NCI-H82 treated with DMSO at 0.1 percent for 48 hours (cell line): ENCODE measurements around the gene ASIC4.

Source experiments
- DNase-seq: peaks from one replicate; lab custom pipeline; 2025; ENCODE audit not compliant: unreplicated experiment; lab: John Stamatoyannopoulos, UW

ASIC4 gene

DNA sequence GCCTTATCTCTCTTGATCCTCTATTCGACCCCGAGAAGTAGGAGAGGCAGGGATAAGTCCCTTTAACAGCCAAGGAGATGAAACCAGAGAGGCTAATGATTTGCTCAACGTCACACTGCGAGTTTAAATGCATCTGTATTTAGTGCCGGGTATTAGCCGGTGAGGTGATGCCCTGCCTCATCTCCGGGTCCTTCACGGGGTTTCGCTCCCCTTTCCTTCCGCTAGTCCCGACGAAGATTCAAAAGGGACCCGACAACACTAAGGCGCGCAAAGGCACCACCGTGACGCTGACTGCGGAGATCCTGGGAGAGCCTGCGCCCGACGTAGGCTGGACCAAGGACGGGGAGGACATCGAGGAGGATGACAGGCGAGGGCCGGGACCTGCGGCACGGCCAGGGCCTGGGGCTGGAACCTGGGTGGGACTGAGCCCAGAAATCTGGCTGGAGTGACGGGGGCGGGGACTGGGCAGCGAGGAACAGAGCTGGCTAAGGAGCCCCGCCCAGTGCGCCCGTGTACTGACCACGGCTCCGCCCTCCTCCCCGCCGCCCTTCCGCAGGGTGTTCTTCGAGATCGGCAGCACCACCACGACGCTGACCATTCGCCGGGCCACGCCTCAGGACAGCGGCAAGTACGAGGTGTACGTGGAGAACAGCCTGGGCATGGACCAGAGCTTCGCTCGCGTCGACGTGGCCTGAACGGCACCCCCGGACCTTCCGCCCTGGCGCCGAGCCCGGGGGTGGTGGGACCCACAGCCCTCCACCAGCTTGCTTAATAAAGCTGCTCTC is 16.6 kb upstream of the ASIC4 start:
- peak; percentile 65 for DNase-seq

DNA sequence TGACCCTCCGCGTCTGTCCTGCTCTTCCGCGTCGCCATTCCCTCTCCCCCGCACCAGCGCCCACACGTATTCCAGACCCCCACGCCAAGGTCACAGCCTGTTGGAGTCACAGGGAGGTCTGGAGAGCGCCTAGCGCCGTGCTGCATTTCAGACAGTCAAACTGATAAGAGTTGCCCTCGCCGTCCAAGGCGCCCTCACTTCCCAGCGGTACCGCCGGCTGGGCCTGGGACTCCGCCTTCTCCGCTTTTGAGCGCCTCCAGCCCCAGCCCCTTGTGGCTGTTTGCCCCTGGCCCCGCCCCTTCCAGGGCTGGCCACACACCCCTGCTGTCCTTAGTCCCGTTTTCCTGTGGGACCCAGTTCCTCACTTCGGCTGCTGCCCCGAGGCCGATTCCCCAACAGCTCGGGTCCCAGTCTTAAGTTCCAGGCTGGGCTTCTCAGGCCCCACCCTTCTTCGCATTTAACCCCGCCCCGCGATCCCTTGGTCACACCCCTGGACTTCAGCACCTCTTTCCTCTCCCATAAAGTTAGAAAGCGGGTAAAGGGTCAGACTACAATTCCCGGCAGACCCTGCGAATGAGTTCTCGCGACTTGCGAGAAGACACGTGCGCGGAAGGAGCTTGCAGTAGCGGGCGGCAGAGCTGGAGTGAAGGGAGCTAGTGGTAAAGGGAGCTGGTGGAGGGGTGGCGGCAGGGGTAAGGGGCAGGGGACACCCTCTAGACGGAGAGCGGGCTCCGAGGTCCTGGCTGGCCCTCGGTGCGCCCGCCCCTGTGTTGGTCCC is 15.8 kb upstream of the ASIC4 start, which contains the start of gene GMPPA:
TSS of gene GMPPA (plus strand) at position 612 of the 778 bp plus-strand sequence. CDS start 1,085 bp downstream, outside the sequence.
- peak; percentile 99 for DNase-seq

DNA sequence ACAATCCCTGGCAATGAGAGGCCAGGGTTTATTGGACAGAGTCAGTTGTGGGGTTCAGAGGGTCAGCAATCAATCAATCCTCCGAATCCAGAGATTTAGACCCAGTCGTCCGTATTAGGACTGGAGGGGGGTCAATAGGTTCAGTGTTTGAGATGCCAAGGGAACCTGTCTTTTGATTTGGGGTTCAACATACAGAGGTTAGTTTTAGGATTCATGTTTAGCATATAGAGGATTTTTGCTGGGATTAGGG is 15.3 kb upstream of the ASIC4 start:
- DNase-seq, result no peak

DNA sequence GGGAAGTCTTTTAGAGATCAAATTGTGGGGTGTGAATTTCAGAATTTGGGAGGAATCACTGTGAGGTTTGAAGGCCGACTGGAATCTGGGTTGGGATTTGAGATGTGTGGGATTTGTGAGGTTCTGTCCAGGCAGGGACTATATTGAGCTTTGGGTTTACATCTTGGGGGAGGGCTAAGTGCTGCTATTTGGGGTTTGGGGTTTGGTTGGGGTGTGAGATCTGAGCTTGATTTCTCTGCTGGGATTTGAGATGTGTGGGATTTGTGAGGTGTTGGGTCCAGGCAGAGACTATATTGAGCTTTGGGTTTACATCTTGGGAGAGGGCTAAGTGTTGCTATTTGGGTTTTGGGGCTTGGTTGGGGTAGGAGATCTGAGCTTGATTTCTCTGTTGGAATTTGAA is 14.7 kb upstream of the ASIC4 start:
- no peak for DNase-seq

DNA sequence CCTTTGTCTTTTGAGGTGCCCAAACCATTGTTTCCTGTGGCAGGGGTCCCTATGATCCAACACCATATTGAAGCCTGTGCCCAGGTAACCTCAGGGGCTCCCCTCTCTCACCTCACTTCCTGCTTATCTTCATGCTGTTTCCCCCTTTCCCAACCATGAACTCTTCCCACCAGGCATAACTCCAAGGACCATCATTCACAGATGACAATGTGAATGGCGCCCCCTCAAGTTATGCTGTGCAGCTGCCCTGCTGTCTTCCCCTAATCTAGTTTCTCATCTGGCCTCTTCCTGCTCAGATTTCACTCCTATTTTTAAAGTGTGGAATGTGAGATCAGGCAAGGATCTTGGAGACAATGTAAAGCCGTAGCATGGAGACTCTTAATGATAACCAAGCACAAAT is 14.1 kb upstream of the ASIC4 start:
- DNase-seq, result peak; percentile 65

DNA sequence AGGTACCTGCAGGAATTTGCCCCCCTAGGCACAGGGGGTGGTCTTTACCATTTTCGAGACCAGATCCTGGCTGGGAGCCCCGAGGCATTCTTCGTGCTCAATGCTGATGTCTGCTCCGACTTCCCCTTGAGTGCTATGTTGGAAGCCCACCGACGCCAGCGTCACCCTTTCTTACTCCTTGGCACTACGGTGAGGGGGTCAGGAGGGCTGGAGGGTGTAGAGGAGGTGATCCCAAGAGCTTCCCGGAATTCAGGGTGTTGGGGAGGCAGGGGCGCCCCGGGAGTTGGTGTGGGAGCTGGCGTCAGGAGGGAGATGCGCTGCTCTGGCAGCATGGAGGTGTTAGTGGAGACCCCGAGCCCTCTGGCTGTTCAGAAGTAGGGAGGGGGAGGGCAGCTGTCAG is 12.4 kb upstream of the ASIC4 start:
- no peak for DNase-seq

DNA sequence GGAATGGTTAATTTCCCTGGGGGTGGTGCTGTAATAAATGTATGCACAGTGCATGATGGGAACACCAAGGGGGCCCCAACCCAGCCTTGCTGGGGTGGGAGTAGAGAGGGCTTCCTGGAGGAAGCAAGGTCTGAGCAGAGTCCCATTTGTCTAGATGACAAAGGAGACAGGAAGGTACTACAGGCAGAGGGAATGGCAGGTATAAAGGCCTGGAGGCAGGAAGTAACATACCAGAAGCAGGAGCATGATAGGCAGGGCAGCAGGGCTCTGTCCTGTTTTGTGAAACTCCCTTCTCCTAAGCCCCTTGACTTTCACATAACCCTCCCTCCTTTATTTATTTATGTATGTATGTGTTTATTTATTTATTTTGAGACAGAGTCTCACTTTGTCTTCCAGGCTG is 11.7 kb upstream of the ASIC4 start:
- DNase-seq, result no peak

DNA sequence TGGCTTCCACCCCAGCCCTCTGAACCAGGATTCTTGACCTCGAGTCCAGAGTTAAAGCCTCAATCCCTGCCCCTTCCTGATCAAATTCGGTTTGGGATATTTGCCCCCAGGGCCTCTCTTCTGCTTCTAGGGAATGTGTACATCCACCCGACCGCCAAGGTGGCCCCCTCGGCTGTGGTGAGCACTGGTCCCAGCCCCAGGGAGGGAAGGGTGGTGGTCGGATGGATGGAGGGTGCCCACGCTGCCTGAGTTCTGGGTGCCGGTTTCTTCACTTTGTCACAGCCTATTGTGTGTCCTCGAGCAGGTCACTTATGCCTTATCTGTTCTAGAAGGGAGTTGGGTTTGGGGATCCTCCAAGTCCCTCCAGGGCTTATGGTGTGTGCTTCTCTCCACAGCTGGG is 8.7 kb upstream of the ASIC4 start:
- no peak for DNase-seq

DNA sequence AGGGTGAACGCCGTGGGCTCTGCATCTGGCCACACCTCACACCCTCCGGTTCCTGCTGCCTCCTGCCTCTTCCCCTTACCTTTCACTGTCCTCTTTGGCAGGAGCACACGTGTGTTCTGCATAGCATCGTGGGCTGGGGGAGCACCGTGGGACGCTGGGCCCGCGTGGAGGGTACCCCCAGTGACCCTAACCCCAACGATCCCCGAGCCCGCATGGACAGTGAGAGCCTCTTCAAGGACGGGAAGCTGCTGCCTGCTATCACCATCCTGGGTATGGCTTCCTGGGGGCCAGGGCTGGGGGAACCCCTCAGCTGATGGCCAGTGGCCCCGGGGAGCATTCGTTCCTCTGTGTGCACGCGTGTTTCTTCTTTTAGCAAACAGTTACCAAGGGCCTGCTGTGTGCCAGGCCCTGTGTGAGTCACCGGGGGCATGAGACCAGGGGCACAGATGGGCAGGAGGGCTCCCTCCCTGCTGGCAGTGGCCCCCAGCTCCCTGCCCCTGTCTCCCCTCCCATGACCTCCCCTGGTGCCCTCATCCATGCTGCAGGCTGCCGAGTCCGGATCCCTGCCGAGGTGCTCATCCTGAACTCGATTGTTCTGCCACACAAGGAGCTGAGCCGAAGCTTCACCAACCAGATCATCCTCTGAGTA is 8.0 kb upstream of the ASIC4 start:
- DNase-seq, result no peak

DNA sequence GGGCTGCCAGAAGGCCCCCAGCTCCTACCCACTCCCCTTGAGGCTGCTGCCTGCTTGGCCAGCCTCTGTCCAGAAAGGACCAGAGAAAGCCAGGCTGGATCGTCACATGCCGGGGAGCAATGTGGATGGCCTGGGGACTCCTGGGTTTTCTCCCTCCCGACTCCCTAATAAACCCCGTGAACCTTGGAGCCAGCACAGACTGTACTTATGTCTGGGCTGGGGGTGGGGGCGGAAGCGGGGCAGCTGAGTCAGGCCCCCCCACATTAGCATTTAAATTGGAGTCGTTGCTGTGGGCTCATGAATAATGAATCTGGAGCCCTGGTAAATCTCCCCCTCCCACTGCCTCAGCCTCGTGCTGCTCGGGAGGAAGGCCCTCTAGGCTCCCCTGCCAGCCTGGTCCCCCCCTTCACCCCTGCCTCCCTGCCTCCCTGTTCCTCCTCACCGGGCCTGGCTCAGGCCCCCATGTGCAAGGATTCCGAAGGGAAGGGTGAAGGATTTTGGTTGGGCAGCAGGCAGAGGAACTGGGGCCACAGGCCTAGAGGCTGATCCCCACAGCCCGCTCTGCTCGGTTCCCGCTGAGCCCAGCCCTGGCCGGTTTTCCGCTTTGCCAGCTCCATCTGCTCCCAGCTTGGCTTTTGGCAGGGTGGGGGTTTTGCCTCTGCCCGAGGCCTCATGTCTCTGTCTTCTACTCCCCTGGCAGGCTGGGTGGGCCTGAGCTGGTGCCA is 7.3 kb upstream of the ASIC4 start:
- DNase-seq, result peak; percentile 40

DNA sequence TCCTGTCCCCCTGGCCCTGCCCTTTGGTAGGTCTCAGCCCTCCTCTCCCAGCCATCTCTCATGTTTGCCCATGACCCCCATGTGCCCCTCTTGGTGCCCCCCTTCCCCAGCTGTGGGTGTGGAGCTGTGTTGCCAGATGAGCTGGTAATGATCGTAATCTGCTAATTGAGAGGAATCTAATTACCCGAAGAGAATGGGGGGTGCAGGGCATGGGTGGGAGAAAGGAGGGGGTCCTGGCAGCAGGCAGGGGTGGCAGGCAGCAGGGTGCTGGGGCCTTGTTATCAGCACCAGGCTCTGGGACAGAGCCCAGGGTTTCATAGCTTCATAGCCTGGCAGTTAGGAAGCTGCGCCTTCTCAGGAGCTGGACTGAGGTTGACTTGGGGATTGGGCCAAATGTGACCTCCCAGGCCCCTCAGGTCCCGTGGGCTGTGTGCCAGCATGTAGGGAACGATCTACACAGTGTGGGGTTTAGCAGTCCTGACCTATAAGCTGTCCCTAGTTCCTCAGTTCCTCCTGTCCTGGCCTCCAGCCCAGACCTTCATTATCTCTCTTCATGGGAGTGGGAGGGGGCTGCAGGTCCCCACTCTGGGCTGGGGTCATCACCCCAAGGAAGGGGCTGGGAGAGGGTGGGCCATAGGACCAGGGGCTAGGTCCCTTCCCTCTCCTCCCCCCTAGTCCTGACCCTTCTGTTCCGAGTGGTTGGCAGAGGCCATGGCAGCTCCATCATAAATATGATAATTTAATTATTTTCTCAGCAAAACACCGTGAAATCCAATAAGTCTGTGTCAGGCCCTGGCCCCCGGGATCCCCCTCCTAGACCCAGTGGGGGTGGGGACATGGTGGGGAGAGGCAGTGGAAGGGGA is 6.5 kb upstream of the ASIC4 start:
- peak; percentile 79 for DNase-seq

DNA sequence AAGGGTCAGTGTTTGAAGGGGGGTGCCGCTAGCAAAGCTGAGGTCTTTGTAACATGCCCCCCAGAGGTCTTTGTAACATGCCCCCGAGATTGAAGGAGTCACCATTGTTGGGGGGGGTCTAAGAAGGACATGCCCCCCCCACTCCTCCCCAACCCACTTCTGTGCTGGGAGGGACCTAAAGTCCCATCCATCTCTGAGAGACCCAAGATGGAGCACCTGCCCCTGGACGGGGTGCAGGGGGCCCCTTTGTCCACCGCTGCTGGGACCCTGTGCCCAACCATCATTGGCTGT is 5.9 kb upstream of the ASIC4 start:
- DNase-seq, result no peak

DNA sequence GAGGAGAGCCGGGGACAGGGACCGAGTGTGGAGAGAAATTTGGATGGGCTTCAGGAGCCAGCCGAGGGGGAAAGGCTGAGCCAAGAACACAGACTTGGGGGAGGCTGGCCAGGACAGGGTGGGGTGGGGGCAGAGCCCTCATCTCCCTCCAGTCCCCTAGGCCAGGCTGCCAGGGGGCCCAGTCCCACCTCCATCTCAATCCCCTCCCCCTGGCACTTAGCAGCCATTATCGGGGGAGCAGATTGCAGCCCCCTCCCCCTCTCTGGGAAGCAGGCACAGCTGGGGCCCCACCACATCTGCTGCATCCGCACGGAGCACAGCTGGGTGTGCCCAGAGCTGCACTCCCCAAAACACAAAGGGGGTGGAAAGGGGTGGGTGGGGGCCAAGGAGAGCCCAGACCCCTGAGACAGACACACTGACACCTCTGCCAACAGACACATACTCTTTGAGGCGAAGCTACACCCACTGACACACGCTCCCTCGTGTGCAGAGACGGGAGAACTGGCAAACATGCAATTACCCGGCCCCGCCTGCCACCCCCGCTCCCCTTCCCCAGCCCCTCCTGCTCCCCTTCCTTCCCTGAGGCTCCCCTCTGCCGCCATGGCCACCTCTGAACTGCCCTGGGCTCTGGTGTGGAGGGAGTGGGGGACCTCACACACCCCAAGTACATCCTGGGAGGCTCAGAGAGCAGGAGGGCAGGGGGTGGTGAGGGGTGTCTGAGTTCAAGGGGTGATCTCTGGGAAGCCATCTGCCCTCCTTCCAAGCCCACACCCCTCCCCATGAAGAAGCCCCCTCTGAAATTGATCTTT is 5.1 kb upstream of the ASIC4 start:
- peak; percentile 36 for DNase-seq

DNA sequence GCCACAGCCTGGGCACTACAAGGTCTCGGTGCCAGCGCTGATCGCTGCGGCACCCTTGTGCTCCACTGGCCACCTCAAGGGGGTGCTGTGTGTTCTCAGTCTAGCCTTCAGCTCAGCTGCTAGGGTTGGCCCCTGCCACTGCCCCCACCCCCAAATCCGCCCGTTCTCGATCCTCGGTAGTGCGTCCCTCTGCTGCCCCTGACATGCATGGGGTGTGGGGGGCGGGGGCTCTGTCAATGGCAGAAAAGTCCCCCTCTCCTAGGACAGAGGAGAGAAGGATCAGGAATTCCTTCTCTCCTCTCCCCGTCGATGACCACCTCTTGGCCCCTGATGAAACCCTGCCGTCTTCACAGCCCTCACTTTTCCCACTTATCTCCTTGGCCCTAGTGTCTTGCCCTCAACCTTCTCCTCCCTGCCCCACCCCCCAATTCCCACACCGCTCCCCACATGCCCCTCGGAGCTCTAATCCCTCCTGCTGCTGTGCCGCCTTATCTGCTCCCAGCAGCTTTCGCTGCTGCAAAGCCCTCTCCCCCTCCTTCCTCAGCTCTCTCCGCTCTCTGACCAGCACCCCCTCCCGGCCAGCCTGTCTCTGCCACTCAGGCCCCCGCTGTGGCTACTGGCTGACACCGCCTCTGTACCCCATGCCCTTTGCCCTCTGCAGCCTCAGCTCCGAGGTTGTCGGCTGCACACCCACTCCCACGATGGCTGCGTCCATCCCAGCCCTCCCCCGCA is 4.3 kb upstream of the ASIC4 start:
- DNase-seq, result peak; percentile 90

DNA sequence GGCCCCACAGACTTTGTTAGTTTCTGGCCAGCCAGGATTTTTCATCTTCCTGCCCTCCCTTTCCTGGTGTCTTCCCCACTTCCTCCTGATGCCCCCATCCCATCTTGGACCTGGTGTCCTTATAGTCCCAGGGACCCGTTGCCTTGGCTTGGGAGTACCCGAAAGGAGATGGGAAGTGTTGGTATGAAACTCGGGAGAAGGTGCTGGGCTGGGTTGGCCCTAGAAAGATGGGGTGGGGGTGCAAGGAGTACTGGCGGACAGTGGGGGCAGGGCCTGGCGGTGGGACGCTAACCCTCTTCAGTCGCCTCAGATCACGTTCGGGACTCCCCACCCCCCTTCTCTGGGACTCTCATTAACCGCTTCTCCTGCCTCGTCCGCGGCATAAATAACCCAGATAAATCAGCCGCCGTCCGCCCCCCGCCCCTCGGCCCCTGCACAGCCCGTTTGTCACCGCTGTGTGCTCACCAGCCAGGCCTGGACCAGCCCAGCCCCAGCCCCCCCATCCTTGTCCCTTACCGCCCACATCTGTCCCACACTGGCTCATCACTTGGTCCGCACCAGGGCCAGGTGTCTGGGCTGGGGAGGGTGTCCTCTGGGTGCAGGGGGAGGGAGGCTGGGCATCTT is 3.7 kb upstream of the ASIC4 start:
- peak; percentile 45 for DNase-seq

DNA sequence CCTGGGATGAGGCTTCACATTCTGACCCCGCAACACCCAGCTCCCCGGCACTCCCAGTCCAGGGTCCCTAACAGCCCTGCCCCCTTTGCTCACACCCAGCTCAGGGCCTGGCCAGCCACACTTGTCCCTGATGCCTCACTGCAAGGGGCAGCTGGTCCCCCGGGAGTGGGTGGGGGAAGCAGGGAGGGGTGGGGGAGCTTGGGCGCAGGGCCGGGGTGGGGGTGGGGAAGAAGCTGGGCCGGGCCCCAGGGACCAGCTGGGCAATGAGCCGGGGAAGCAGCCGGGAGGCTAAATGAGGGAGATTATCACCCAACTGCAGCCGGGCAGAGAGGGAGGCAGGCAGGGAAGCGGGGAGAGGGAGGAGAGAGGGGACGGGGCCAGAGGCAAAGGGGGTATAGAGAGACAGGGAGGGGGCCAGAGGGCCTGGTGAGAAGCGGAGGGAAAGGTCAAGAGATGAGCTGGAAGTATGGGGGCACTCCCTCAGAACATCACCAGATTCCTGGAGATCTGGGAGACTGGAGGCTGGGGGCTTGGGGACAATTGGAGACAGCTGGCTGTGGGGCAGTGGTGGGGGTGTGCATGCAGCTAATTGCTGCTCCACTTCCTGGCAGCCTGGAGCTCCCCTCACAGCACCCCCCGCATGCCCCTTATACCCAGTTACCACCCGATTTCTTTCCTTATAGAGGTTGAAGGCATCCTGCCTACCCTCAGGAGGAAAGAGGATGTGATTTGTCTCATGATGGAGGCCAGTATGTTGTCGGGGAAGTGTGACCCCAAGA is 2.5 kb upstream of the ASIC4 start:
- peak; percentile 86 for DNase-seq

DNA sequence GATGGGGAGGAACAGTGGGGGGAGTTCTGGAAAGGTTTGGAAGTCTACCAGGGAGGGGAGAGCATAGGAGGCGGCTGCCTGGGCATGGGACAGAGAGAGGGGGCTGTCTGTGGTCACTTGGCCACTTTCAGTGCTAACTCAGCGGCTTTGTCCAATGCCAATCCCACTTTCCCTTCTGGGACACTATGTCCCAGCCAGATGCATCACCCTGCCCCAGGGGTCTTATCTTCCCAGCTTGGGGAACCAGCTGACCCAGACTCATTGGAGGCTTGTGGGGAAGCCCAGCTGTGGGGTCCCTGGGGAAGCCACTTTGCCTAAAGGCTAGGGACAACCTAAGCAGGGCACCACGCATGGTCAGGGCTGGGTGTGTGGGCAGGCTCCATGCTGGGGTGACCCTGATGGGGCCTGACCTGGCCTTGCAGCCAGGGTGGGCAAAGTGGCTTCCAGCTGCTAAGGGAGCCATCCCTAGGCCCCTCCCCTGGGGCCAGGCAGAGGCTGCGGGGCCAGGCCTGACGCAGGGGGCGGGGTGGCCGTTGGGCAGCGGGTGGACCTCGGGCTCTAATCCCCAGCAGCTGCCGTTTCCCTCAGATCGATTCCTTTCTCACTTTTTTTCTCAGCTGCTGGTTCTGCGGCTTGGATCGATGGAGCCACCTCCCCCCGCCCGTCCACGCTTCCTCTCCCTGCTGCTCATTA is 1.6 kb upstream of the ASIC4 start:
- peak; percentile 76 for DNase-seq
